Activated naive CD4-positive, alpha-beta T cell treated with anti-CD3 and anti-CD28 coated beads, Interleukin-2, amount 10 ng/mL, durations not matched to agents 7 days and 5 days (primary cell): ENCODE data around the gene GPHA2.

Experiments
- CTCF ChIA-PET: fragments of 350-600 bp; sonication (Branson Sonifier 250); formaldehyde crosslinking; loops from one replicate; lab custom pipeline; 2021; ENCODE audit warnings: antibody characterized with exemption; lab: Charles Lee
- DNase-seq: peaks from one replicate; pipeline ENCODE4 v3.0.0-alpha.2; 2020
- H3K27ac Mint-ChIP-seq: one replicate; pipeline ENCODE4 v1.8.0; 2021; ENCODE audit warnings: mild to moderate bottlenecking, moderate library complexity, mixed read lengths
- H3K27me3 Mint-ChIP-seq: one replicate; pipeline ENCODE4 v1.8.0; 2021; ENCODE audit warnings: mild to moderate bottlenecking, mixed read lengths
- H3K36me3 Mint-ChIP-seq: one replicate; pipeline ENCODE4 v1.8.0; 2021; ENCODE audit warnings: mixed read lengths
- H3K4me1 Mint-ChIP-seq: one replicate; pipeline ENCODE4 v1.8.0; 2021; ENCODE audit warnings: mixed read lengths
- H3K4me3 Mint-ChIP-seq: one replicate; pipeline ENCODE4 v1.8.0; 2021; ENCODE audit warnings: mild to moderate bottlenecking, moderate library complexity, mixed read lengths
- H3K9me3 Mint-ChIP-seq: one replicate; pipeline ENCODE4 v1.8.0; 2021; ENCODE audit warnings: mixed read lengths

Gene GPHA2

DNA sequence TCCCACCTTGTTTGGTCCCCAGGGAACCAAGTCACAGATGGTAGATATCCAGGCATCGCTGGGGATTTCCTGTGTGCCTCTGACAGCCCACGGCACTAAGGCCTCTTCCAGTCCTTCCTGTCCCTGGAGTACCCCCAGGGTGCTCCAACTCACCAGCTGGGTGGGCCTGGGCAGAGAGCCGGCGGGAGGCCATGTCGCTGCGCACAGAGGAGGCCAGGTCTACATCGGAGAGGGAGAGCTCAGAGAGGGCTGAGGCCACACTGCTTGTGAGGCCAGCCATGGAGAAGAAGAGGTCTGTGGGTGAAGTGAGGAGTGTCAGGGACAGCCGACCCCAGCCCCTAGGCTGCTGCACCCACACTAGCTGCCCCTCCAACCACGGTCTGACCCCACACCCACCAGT is 24.0 kb downstream of the GPHA2 start:
- peaks cover 25% of the 10 kb centered on the region for H3K36me3 Mint-ChIP-seq
- H3K4me3 Mint-ChIP-seq = no peak overlapping the region
- no peaks in the 10 kb centered on the region for H3K27me3 Mint-ChIP-seq
- H3K9me3 Mint-ChIP-seq = no peaks in the 10 kb centered on the region
- CTCF ChIA-PET = interaction anchor here (1.0 to 1.4 kb wide), 2 partner anchors 18 to 199 kb away, joined by 3 to 5 read pairs; no protein-coding TSS in a partner anchor
- peaks cover 18% of the 10 kb centered on the region for H3K4me1 Mint-ChIP-seq
- peak overlapping the region; percentile 70 for H3K27ac Mint-ChIP-seq
- DNase-seq = no peak

DNA sequence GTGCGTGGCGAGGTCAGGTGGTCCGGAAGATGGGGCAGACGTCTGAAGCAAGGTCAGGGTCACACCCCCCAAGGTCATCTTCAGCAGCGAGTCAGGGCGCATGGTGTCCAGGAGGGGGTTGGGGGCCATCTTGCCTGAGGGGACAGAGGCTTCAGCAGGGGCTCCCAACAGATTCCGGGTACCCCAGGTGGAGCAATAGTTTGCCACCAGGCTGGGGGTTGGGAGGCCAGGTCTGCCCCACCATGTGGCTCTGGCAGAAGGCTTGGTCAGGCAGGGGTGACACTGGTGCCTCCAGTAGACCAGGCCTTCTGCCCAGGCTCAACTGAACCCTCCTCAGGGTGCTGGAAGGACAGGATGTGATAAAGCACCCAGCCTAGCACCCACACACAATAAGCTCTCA is 24.6 kb downstream of the GPHA2 start:
- Mint-ChIP-seq H3K9me3 (no peaks in the 10 kb centered on the region), H3K4me1 (peaks cover 13% of the 10 kb centered on the region), H3K27ac (peak overlapping the region; percentile 70), H3K27me3 (no peaks in the 10 kb centered on the region), H3K36me3 (peaks cover 25% of the 10 kb centered on the region), H3K4me3 (no peak overlapping the region)
- CTCF ChIA-PET = interaction anchor here (1.0 kb wide), 1 partner anchor 17 kb away, joined by 3 read pairs; no protein-coding TSS in a partner anchor
- DNase-seq = no peak

DNA sequence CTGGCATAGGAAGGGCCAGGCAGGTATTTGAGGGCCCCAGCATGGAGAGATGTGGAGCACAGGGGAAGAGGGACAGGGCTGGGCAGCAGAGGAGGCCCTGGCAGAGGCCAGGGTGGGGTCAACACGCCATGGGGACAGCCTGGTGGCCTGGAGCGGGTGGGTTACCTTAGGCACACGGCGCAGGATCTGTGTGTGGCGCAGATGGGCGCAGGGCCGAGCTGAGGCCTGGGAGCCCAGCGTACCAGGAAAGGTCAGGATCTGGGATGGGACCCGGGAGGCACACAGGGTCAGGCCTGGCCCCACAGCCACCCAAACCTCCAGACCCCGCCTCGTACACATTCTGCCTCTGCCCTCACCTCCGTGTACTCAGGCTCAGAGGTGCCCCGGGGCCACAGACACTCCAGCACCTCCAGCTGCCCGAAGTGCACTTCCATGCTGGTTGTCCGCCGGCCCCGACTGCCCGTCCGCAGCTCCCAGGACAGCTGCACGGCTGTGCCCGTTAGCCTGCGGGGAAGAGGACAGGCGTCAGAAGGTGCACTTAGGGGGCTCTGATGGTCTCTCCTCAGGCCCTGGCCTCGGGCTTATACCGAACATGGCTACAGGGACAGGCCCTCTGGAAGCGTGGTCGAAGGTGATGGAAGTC is 25.1 kb downstream of the GPHA2 start:
- Mint-ChIP-seq H3K36me3 (peaks cover 26% of the 10 kb centered on the region), H3K27ac (peak overlapping the region; percentile 58), H3K4me1 (peaks cover 7% of the 10 kb centered on the region), H3K4me3 (no peak overlapping the region), H3K9me3 (no peaks in the 10 kb centered on the region), H3K27me3 (no peaks in the 10 kb centered on the region)
- CTCF ChIA-PET = interaction anchor here (1.0 kb wide), 1 partner anchor 17 kb away, joined by 3 read pairs; no protein-coding TSS in a partner anchor
- no peak for DNase-seq

DNA sequence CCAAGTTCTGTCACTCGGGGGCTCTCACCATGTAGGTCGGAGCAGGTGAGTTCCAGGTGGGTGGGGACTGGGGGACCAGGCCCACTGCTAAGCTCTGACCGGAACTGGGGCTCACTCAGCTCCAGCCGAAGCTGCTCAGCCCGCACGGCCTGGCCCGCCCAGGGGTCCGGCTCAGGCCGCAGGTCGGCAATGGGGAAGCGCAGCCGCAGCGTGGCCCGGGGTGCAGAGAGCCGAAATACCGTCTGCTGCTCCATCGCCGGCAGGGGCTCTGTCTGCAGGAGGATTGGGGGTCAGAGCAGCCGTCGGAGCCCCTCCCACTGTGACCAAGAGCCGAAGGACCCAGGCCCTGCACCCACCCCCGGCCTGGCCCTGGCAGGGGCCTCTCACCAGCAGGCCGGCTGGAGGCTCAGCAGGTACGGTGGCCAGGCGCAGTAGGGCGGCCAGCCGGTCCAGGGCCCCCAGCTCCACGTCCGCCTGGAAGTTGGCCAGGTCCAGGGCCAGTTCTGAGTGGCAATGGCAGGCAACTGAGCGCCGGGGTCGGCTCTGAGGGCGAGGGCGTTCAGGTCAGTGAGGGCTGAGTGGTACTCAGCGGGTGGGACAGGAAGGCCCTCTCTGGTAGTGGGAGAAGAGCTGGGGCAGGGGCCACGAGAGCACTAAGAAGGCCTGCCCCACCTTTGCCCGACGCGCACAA is 25.9 kb downstream of the GPHA2 start:
- Mint-ChIP-seq H3K4me1 (peaks cover 3% of the 10 kb centered on the region), H3K27me3 (no peaks in the 10 kb centered on the region), H3K9me3 (no peaks in the 10 kb centered on the region), H3K4me3 (no peak overlapping the region), H3K27ac (no peak overlapping the region), H3K36me3 (peaks cover 30% of the 10 kb centered on the region)
- DNase-seq = no peak
- CTCF ChIA-PET = no interaction called here

DNA sequence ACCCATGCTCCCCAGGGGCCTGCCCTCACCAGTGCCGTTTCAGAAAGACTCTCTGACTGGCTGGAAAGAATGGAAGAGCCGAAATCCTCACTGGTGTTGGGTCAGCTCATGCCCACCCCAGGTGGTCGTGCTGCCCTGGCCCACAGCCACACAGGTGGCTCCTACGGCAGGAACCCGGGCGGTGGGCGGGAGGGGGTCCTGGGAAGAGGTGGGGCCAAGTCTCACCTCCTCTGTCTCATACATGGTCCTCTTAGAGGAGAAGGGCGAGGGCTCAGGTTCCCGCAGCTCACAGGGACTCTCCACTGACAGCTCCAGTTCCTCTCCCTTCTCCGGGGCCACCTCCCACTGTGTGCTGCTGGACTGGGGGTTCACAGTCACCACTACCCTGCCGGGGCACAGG is 26.9 kb downstream of the GPHA2 start:
- Mint-ChIP-seq H3K9me3 (no peaks in the 10 kb centered on the region), H3K27ac (no peak overlapping the region), H3K27me3 (no peaks in the 10 kb centered on the region), H3K4me3 (no peak overlapping the region), H3K4me1 (no peaks in the 10 kb centered on the region), H3K36me3 (peaks cover 30% of the 10 kb centered on the region)
- CTCF ChIA-PET = no interaction called here
- DNase-seq = no peak

DNA sequence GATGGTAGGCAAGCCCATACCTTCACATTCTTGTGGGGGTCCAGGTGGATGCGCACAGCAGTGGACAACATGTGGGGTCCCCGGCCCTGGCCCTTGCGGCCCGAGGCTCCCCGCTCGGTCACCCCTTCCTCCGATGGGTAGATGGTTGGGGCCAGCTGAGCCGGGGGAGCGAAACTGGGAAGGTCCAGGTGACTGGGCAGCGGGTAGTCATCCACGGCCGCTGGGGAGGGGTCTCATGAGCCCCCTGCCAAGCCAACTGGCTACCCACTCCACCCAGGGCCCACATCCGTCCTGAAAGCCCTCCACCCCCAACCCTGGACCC is 29.4 kb downstream of the GPHA2 start:
- H3K4me3 Mint-ChIP-seq = no peak overlapping the region
- peaks cover 6% of the 10 kb centered on the region for H3K4me1 Mint-ChIP-seq
- no peak for DNase-seq
- H3K36me3 Mint-ChIP-seq = peaks cover 24% of the 10 kb centered on the region
- CTCF ChIA-PET = interaction anchor here (0.9 kb wide), 1 partner anchor 10 kb away, joined by 3 read pairs; the partner anchor contains the start of gene ATG2A
- H3K27me3 Mint-ChIP-seq = no peaks in the 10 kb centered on the region
- no peaks in the 10 kb centered on the region for H3K9me3 Mint-ChIP-seq
- H3K27ac Mint-ChIP-seq = no peak overlapping the region

DNA sequence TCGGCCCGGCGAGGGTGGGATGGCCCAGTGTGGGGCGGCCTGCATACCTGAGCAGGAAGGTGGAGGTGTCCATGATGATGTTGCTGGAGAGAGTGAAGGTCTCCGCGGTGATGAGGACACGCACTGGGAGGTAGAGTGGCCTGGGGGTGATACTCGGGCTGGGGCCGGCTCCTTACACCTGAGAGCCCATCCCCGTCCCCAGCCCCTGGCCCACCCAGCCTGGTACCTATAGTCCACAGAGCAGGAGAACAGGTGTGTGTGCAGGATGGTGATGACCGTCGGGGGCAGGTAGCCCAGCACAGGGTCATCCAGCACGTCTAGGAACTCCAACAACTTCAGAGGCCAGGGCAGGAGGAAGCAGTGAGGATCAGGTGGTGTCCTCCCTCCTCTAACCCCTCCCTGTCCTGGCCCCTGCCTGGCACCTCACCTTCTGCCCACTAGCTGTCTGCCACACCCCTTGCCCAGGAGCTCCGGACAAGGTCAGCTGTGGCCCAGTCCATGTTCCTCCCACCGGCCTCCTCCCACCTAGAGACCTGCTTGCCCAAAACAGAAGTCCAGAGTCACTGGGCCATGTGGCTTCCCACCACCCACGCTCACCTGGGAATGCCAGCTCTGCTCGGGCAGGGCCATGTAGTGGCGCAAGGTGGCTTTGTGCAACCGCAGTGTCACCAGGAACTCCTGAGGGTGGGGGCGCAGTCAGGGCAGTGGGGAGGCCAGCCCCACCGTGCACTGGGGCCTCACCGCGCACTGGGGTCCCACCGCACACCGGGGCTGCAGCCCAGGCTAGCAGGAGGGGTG is 30.0 kb downstream of the GPHA2 start:
- no peaks in the 10 kb centered on the region for H3K9me3 Mint-ChIP-seq
- H3K27ac Mint-ChIP-seq = no peak overlapping the region
- CTCF ChIA-PET = interaction anchor here (0.9 to 1.5 kb wide), 2 partner anchors 10 to 11 kb away, joined by 3 to 4 read pairs; partner anchors contain the start of gene ATG2A
- H3K27me3 Mint-ChIP-seq = no peaks in the 10 kb centered on the region
- no peak overlapping the region for H3K4me3 Mint-ChIP-seq
- H3K4me1 Mint-ChIP-seq = peaks cover 7% of the 10 kb centered on the region
- peaks cover 20% of the 10 kb centered on the region for H3K36me3 Mint-ChIP-seq
- no peak for DNase-seq

DNA sequence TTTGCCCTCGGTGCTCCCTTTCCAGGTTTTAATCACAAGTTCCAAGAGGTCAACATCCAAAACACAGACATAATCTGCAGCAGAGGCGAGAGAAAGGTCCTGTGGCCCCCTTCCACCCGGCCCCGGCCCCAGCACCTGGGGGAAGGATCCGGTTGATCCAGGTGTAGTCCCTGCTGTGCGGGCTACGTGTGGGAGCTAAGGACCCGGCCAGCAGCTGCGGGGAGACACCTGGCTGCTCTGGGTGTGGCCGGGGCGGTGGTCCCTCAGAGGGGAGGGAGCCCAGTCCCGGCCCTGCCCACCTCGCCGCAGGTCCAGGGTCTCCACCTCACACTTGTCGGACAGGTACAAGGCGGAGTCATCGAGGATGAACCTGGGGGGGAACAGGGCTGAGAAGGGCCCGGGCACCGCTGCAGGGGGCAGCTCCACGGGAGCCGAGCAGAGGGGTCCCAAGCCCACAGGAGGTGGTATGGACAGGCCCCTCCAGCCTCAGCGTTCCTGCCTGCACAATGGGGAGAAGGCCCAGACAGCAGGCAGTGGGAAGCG is 32.3 kb downstream of the GPHA2 start:
- no peak overlapping the region for H3K4me3 Mint-ChIP-seq
- H3K36me3 Mint-ChIP-seq = peaks cover 25% of the 10 kb centered on the region
- H3K4me1 Mint-ChIP-seq = peaks cover 12% of the 10 kb centered on the region

DNA sequence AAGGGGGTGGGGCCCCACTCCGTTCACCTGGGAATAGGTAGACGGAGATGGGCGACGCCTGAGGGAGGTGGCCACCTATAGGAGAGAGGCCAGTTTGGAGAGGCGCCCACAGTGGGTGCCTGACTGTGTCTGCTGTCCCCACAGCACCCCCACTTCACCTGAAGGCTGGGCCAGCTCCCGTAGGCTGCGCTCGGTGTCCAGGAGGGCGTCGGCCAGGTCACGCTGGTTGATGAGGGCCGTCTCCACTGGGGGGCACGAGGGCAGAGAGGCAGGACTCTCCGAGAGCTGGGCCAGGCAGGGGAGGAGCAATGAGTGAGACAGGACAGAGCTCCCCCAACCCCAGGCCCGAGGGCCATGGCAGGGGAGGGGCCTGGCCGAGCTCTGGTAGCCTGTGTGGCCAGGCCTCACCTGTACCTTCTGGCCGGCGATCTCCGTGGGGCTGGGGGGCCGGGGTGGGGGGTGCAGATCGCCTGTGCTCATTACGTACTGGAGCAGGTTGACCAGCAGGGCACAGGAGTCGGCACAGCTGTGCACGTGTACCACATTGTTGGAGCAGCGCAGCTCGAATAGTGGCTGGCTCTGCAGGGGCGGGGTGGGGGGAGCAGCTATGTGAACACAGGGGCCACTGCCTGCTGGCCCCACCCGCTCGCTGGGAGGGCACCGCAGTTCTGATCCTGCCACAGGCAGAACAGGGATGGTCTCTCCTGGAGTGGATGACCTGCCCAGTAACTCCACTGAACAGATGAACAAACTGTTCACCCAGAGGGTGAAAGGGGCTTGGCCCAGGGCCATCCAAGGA is 33.4 kb downstream of the GPHA2 start:
- Mint-ChIP-seq H3K4me3 (no peak overlapping the region), H3K36me3 (peaks cover 22% of the 10 kb centered on the region), H3K9me3 (no peaks in the 10 kb centered on the region), H3K4me1 (peaks cover 12% of the 10 kb centered on the region), H3K27me3 (no peaks in the 10 kb centered on the region), H3K27ac (no peak overlapping the region)
- no peak for DNase-seq
- CTCF ChIA-PET = interaction anchor here (31.5 kb wide), 1 partner anchor 53 kb away, joined by 592 read pairs; the partner anchor contains the start of gene CDC42BPG

More for the DNA sequence above, 32.3 kb downstream of the GPHA2 start:
- Mint-ChIP-seq H3K9me3 (no peaks in the 10 kb centered on the region), H3K27ac (no peak overlapping the region), H3K27me3 (no peaks in the 10 kb centered on the region)
- CTCF ChIA-PET = interaction anchor here (1.2 kb wide), 1 partner anchor 55 kb away, joined by 3 read pairs; no protein-coding TSS in a partner anchor
- no peak for DNase-seq

DNA sequence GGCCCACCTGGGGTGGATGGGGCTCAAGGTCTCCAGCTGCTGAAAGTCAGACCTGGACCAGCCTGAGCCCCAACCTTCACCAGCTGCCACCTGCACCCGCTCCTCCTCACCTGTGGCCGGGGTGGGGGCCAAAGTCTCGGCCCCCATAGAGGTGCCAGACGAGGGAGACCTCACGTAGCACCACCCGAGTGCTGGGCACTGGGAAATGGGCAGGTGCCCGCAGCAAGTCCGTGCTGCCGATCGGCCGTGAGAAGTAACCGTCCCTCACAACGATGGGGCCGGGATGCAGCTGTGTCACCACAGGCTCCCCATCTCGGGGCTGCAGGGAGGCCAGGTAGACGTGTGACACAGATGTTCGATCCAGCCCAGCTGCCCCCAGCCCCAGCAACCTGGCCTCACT is 34.9 kb downstream of the GPHA2 start:
- DNase-seq = no peak
- CTCF ChIA-PET = interaction anchor here (2.0 to 31.5 kb wide), 2 partner anchors 12 to 51 kb away, joined by 5 to 592 read pairs; partner anchors contain the start of gene CDC42BPG
- H3K4me1 Mint-ChIP-seq = peaks cover 12% of the 10 kb centered on the region
- H3K4me3 Mint-ChIP-seq = no peak overlapping the region
- peaks cover 27% of the 10 kb centered on the region for H3K36me3 Mint-ChIP-seq
- no peak overlapping the region for H3K27ac Mint-ChIP-seq
- H3K27me3 Mint-ChIP-seq = no peaks in the 10 kb centered on the region
- H3K9me3 Mint-ChIP-seq = no peaks in the 10 kb centered on the region

DNA sequence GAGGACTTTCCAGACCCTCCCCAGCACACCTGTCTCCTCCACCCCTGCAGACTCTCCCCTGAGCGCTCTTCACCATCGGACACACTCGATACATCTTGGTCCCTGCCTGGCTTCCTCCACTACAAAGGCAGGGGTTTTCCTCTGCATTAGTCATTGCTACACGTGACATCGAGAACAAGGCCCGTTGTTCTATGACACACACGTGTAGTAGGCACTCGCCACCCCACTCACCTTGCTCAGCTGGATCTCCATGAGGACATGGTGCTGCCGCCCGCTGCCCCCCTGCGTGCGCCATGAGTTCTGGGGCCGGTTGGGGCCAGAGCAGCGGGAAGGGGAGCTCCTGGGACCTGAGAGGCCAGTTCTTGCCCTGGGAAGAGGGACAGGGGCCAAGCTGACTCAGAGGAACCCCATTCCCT is 35.4 kb downstream of the GPHA2 start:
- no peaks in the 10 kb centered on the region for H3K27me3 Mint-ChIP-seq
- CTCF ChIA-PET = interaction anchor here (2.0 to 31.5 kb wide), 2 partner anchors 12 to 51 kb away, joined by 5 to 592 read pairs; partner anchors contain the start of gene CDC42BPG
- H3K36me3 Mint-ChIP-seq = peaks cover 26% of the 10 kb centered on the region
- peak; percentile 68 for DNase-seq
- no peaks in the 10 kb centered on the region for H3K9me3 Mint-ChIP-seq
- no peak overlapping the region for H3K4me3 Mint-ChIP-seq
- peaks cover 12% of the 10 kb centered on the region for H3K4me1 Mint-ChIP-seq
- H3K27ac Mint-ChIP-seq = peak overlapping the region; percentile 33

DNA sequence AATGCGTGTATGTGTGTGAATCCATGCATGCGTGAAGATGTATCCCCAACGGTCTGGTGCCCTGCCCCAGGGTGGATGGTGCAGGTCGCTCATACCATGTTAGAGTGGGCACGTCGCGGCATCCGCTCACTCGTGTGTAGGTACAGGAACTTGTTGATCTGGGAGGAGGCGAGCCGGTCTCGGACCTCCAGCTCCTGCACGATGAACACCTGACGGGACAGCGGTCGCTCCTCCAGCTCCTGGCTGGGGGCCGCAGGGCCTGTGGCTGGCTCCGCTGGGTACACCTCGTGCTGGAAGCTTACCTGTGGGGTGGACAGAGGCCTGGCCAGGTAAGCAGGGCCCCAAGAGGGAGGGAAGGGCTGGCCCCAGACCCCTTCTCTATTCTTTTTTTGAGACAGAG is 37.2 kb downstream of the GPHA2 start:
- DNase-seq = no peak
- peaks cover 28% of the 10 kb centered on the region for H3K36me3 Mint-ChIP-seq
- peaks cover 15% of the 10 kb centered on the region for H3K4me1 Mint-ChIP-seq
- H3K9me3 Mint-ChIP-seq = no peaks in the 10 kb centered on the region
- no peak overlapping the region for H3K27ac Mint-ChIP-seq
- no peak overlapping the region for H3K4me3 Mint-ChIP-seq
- CTCF ChIA-PET = interaction anchor here (0.6 to 31.5 kb wide), 3 partner anchors 8 to 49 kb away, joined by 3 to 592 read pairs (median 3); partner anchors contain the start of gene CDC42BPG
- H3K27me3 Mint-ChIP-seq = no peaks in the 10 kb centered on the region

DNA sequence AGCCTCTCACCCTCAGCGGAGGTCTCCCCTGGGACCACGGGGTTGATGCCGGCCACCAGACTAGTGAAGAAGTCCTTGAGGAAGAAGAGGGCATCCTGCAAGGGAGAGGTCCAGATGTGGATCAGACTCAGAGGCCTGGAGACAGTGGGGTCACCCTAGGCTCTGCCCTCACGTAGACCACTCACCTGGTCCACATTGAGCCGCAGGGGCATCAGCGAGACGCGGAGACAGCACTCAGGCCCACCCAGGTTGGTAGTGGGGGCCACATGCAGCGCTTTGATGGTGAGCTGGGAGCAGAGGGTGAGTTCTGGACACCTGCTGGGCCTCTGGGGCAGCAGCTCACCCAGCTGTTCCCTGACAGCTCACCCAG is 37.6 kb downstream of the GPHA2 start:
- H3K4me1 Mint-ChIP-seq = peaks cover 15% of the 10 kb centered on the region
- H3K4me3 Mint-ChIP-seq = no peak overlapping the region
- H3K9me3 Mint-ChIP-seq = no peaks in the 10 kb centered on the region
- no peak overlapping the region for H3K27ac Mint-ChIP-seq
- no peak for DNase-seq
- CTCF ChIA-PET = interaction anchor here (31.5 kb wide), 1 partner anchor 48 kb away, joined by 592 read pairs; the partner anchor contains the start of gene CDC42BPG
- peaks cover 28% of the 10 kb centered on the region for H3K36me3 Mint-ChIP-seq
- no peaks in the 10 kb centered on the region for H3K27me3 Mint-ChIP-seq
